GM13977 (cell line): Measurements from ENCODE around the gene REXO2.

Experiments used
- DNase-seq: peaks from one replicate; pipeline ENCODE4 v3.0.0; 2012; ENCODE audit warnings: low spot score
- in situ Hi-C: fragments of 300-500 bp; cut with MboI; formaldehyde crosslinking; loops from one replicate; pipeline ENCODE4 v1.12.0; 2022; ENCODE audit warnings: low sequenced_read_pairs, low pct_unique_long_range_greater_than_20kb, mixed read lengths, inconsistent platforms; ENCODE audit not compliant: unreplicated experiment
- TF ChIP-seq, protein P1 (sequence below): IDR thresholded peaks from 2 replicates; pipeline ENCODE4 v1.5.1; 2012; ENCODE audit warnings: mild to moderate bottlenecking, control low read depth; ENCODE audit not compliant: insufficient read depth; ENCODE audit errors: extremely low read depth, missing control alignments

The REXO2 gene

DNA sequence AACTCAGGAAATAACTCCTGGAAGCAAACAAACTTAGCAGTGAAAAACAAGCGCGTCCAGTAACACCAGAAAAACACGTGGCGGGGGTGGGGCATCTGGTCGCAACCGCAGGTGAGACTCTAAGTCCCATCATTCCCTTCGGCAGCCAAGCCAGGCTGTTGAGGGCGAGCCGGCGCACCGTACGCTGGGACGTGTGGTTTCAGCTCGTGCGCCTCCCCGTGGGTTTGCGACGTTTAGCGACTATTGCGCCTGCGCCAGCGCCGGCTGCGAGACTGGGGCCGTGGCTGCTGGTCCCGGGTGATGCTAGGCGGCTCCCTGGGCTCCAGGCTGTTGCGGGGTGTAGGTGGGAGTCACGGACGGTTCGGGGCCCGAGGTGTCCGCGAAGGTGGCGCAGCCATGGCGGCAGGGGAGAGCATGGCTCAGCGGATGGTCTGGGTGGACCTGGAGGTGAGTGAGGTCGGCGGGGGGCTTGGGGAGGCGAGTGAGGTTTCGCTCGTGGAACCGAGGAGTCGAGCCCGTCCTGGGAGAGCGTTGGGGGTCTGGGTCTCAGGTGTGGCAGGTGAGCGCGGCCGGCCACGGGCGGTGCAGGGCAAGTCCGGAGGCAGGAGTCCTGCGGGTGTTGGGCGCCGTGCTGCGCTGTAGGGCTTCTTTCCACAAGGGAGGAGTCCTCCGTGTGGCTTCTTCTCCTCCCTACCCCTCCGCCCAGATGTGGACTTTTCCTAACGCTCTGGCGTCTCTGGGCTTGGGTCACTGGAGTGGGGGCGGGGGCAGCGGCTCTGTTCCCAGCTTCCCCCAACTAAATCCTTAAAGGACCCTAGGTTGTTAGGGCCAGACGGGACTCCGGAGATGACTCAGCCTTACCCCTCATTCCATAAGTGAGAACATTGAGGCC is at the start of gene REXO2:
Gene REXO2, plus strand, starts transcription at position 239 of the 892 bp plus-strand sequence. Its CDS starts 62 bp downstream, at position 301.
- in situ Hi-C loops, result no loop called here
- TF ChIP-seq, protein P1, sequence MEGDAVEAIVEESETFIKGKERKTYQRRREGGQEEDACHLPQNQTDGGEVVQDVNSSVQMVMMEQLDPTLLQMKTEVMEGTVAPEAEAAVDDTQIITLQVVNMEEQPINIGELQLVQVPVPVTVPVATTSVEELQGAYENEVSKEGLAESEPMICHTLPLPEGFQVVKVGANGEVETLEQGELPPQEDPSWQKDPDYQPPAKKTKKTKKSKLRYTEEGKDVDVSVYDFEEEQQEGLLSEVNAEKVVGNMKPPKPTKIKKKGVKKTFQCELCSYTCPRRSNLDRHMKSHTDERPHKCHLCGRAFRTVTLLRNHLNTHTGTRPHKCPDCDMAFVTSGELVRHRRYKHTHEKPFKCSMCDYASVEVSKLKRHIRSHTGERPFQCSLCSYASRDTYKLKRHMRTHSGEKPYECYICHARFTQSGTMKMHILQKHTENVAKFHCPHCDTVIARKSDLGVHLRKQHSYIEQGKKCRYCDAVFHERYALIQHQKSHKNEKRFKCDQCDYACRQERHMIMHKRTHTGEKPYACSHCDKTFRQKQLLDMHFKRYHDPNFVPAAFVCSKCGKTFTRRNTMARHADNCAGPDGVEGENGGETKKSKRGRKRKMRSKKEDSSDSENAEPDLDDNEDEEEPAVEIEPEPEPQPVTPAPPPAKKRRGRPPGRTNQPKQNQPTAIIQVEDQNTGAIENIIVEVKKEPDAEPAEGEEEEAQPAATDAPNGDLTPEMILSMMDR, result peak; percentile 20
- peak; percentile 92 for DNase-seq

DNA sequence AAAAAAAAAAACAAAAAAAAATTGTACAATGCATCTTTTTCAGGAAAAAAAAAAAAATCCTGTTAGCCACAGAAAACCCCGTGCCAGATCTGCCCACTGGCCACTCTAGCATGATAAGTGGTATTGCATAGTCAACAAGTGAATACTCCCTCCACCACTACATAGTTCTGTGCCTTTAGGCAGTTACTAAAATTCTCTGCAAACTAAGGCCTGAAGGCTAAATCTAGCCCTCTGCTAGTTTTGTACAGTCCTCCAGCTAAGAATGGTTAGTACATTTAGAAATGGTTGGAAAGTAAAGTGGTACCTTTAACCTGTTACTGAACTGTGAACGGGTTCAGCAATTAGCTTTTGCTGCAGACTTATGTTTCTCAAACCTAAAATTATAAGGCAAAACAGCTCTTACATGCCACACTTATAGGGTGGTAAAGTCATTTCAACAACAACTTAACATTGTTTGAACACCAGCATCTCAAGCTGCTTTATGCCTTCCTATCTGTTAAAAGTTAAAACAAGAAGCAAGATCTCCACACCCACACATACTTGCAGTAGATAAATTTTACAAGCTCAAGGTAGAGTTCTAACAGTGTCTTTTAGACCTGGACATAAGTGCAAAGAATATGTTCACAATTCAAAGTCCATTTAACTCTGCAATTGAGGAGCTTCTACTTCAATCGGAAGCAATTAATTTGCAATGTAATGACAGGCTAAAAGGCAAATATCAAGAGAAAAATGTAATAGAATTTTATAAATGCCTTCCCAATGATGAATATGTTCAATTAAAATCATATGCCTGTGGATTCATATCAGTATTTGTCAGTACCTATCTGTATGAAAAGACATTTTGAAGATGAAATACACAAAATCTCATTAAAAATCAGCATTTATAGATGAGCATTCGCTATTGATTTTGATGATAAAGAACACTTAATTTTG is 46.3 kb upstream of the REXO2 start:
- TF ChIP-seq, protein P1, result no peak
- in situ Hi-C loops, result no loop called here
- DNase-seq, result no peak

DNA sequence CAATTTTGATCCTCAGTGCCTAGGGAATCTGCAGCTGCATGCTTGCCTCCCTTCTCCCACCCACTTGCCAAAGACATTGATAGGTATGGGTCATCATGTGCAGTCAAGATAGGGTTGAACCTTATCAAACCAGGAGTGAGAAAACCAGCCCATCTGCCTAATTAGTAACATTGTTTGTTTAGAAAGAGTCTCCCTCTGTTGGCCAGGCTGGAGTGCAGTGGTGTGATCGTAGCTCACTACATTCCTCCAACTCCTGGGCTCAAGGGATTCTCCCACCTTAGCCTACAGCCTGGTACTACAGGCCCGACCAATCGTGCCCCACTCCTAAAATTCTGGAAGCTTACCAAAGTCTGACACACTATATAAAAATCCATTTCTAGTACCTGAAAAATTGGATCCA is 43.5 kb upstream of the REXO2 start:
- TF ChIP-seq, protein P1, result no peak
- no peak for DNase-seq
- in situ Hi-C loops, result no loop called here

DNA sequence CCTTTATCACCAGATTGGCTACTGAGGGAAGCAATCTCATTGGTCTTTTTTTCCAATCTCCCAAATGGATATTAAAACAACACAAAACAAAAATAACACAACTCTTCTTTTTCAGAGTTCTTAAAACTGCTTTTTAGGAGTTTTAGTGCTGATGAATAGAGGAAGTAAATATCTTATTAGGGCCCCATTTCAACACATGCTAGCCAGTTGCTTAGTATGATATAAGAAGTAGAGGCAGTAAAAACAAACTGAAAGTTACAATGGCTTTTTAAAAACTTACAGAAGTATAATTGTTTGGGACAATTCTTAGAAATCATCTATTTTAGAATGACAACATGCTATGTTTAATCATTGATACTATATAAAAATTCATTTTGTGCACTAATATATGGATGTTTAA is 42.4 kb upstream of the REXO2 start:
- DNase-seq, result no peak
- in situ Hi-C loops, result no loop called here

DNA sequence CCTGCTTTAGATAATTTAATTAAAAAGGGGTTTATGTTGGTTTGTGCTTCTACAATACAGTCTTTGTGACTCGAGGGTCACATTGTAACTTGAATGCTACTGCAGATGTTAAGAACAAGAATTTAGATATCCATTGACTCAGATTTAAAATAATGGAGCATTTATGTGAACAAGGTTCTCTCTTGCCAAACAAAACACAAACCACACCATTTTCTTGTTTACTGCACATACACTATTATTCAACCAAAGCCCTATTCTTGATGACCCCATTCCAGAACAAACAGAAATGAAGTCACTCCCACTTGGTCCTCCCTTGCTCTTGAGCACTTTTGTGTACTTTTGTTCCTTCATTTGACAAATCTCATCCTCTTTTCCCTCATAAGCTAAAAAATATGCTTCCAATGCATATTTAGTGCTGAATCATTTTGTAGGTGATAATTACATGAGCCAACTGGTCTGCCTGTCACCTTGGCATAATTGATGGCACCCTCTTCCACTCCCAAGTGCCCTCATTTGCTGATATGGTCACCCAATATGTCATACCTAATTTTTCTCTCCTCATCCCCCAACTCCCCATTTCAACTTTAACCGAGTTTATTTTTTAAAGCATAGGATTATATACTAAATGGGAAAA is 41.8 kb upstream of the REXO2 start:
- in situ Hi-C loops, result no loop called here
- TF ChIP-seq, protein P1, result no peak
- DNase-seq, result no peak

More for the DNA sequence above, 42.4 kb upstream of the REXO2 start:
- TF ChIP-seq, protein P1, result no peak

DNA sequence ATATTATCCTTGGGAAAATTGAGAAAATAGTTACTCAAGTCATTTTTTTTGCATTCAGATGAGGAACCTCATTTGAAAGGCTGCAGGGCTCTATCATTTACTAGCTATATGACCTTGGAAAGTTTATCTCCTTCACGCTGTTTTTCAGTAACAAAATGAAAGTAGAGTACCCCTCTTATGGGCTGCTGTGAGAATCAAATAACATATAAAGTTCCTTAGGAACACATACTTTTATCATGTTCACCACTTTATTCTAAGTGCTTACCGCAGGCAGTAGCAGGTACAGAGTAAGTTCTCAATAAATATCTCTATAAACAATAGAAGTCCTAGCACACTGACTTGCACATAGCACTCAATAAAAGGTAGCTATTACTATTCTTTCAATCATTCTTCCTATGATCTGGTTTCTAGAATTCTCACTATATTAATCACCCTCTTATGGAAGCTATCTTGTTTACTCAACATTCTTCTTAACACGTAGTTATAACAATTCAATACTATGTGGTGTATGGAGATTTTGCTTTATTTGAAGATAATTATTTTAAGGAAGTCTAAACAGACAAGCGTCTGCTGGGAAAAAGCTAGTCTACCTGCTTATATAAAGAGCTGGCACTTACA is 40.9 kb upstream of the REXO2 start:
- no peak for DNase-seq
- in situ Hi-C loops, result no loop called here
- TF ChIP-seq, protein P1, result no peak
